Heart left ventricle (tissue), 16 donors: Measurements from ENCODE around the gene PACRG. TPM values are rescaled to one million over a fixed set of nuclear protein-coding genes. Genes with fewer than 3 reads are reported as not detected.
A peak's percentile ranks its signal among the peaks of the same experiment; 100 is the strongest.

Experiments used
- ATAC-seq, 4 donors: fragments of 200-7000 bp; cut with Tn5 transposase; one replicate each; pipeline ENCODE4 v1.9.1; 2020 to 2022; ENCODE audit warnings: moderate library complexity in 4 of 4, mild to moderate bottlenecking in 3 of 4, moderate number of reproducible peaks in 1 of 4
- DNase-seq, 5 donors: peaks; one replicate each; pipeline ENCODE4 v3.0.0-alpha.2; 2020
- H3K27ac ChIP-seq, 12 donors: fragments of 200-600 bp; sonication (generic) in 4 of 12; one replicate each; pipeline versions ENCODE4 v1.5.0 to v1.8.0; 2016 to 2022; ENCODE audit warnings: mild to moderate bottlenecking in 2 of 12
- H3K27me3 ChIP-seq, 9 donors: fragments of 200-600 bp; sonication (generic) in 2 of 9; one replicate each; pipeline versions ENCODE4 v1.5.1 to v1.8.0; 2016 to 2022; ENCODE audit warnings: mild to moderate bottlenecking in 3 of 9
- H3K36me3 ChIP-seq, 9 donors: fragments of 200-600 bp; sonication (generic) in 2 of 9; one replicate each; pipeline versions ENCODE4 v1.5.0 to v1.8.0; 2018 to 2022; ENCODE audit warnings: mild to moderate bottlenecking in 2 of 9
- H3K4me1 ChIP-seq, 12 donors: fragments of 200-600 bp; sonication (generic) in 4 of 12; one replicate each; pipeline versions ENCODE4 v1.5.0 to v1.8.0; 2016 to 2022; ENCODE audit warnings: mild to moderate bottlenecking in 3 of 12
- H3K4me3 ChIP-seq, 12 donors: fragments of 200-600 bp; sonication (generic) in 4 of 12; one replicate each; pipeline versions ENCODE4 v1.5.0 to v1.8.0; 2017 to 2022; ENCODE audit warnings: mild to moderate bottlenecking in 9 of 12, moderate library complexity in 4 of 12
- H3K9me3 ChIP-seq, 12 donors: fragments of 200-600 bp; sonication (generic) in 4 of 12; one replicate each; pipeline versions ENCODE4 v1.5.0 to v1.8.0; 2016 to 2022; ENCODE audit warnings: mild to moderate bottlenecking in 1 of 12
- POLR2A ChIP-seq, 2 donors: fragments of 450-650 bp; IDR thresholded peaks; one replicate each; pipeline ENCODE4 v1.6.1; 2017; ENCODE audit warnings: antibody characterized with exemption in 2 of 2, mild to moderate bottlenecking in 2 of 2, moderate library complexity in 2 of 2
- WGBS, 4 donors: extraction: QIAGEN DNeasy Blood & Tissue Kit in 2 of 4; methylation state at CpG; one replicate each; pipeline versions ENCODE4 v1.1.5 to v1.1.7; 2013 to 2018; 5-methylcytosine and 5-hydroxymethylcytosine counted together
- intact Hi-C, 10 donors: fragments of 100-400 bp; cut with DNase I; formaldehyde crosslinking; loops; one replicate each; pipeline versions ENCODE4 v1.11.1 to v1.14.2; 2022
- polyA plus RNA-seq, 2 donors: library from polyadenylated mRNA; stranded (reverse); fragments of 200-250 nt; gene quantifications; one replicate each; pipeline ENCODE4 v1.2.3, GENCODE V29; 2013
- total RNA-seq, 9 donors: library from RNA; depleted of rRNA in 2 of 9; stranded (reverse); fragments of >200 nt in 2 of 9; fragmentation: NEBNext Ultra II Directional in 3 of 9; extraction: Animal tissue kit (Norgen Biotek cat#: 25700) in 3 of 9; gene quantifications; one replicate each; pipeline versions ENCODE4 v1.1.0 to v1.2.4, GENCODE V29; 2016 to 2023
- TF ChIP-seq, protein P1 (sequence below), 12 donors: fragments of 200-600 bp; sonication (generic) in 4 of 12; IDR thresholded peaks; one replicate each; pipeline versions ENCODE4 v1.5.0 to v1.8.0; 2018 to 2022; ENCODE audit warnings: antibody characterized with exemption in 12 of 12, mild to moderate bottlenecking in 5 of 12
- donor health status: ischemic (EF 13 %, LVEDD 7.1; RV severe dilation, severe dysfunction).
- donor health status: healthy with polysubstance abuse.
- donor health status: DM: no; HTN: yes; CAD: no.
- donor health status: DM: no; HTN: no; CAD: no.
- donor health status: ischemic (EF 25% LVEDD 6.9; RV normal size, moderate dysfunction).
- donor health status: ischemic (EF 25% LVEDD 5.7; RV mildly dilated, moderate dysfunction).
- donor health status: healthy.
- donor health status: DM: yes; HTN: yes; CAD: no.
- donor health status: ischemic (EF 35%, LVEDD 5.7; RV mildly dilated, moderate dysfunction).
- donor health status: nonischemic (EF 11% LVEDD 7.7; RV severe dilation, severe dysfunction).
- donor health status: DM: yes; HTN: yes; CAD: no.
- donor health status: PGD.
- donor health status: ischemic (EF 29% LVEDD 5.4; RV normal size, mild dysfunction).
- donor health status: nonischemic (EF 23%, LVEDD 6.1; RV moderate dilation, normal function).

PACRG gene
- total and polyA plus RNA-seq, 11 donors = 2.0 to 83.3 (median 11.8) TPM

DNA sequence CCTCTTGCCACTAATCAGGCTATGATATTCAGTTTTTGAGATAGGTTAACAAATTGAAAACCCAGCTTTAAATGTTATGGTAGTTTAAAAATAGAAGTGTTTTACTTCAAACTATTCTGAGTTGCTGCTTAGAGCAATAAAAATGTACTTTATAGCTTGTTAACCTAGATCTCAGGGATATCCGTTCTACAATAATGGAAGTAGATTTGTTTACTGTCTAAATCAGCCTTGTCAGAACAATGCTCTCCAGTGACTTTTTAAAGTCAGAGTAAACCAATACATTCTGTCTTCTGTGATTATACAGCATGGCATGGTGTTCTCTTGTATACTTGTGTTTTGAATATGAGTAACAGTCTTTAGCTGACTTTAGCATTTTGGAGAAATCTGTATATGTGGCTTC is 161.5 kb downstream of the PACRG start:
- Histone ChIP-seq H3K4me1 (peaks cover 0 to 10% (median 0%) of the 10 kb centered on the region in 12 donors), H3K27ac (no peak overlapping the region), H3K9me3 (no peaks in the 10 kb centered on the region), H3K27me3 (no peaks in the 10 kb centered on the region), H3K36me3 (no peaks in the 10 kb centered on the region), H3K4me3 (no peak overlapping the region)
- no peak for TF ChIP-seq POLR2A (IDR thresholded peaks at IDR 0.05)
- TF ChIP-seq, protein P1, sequence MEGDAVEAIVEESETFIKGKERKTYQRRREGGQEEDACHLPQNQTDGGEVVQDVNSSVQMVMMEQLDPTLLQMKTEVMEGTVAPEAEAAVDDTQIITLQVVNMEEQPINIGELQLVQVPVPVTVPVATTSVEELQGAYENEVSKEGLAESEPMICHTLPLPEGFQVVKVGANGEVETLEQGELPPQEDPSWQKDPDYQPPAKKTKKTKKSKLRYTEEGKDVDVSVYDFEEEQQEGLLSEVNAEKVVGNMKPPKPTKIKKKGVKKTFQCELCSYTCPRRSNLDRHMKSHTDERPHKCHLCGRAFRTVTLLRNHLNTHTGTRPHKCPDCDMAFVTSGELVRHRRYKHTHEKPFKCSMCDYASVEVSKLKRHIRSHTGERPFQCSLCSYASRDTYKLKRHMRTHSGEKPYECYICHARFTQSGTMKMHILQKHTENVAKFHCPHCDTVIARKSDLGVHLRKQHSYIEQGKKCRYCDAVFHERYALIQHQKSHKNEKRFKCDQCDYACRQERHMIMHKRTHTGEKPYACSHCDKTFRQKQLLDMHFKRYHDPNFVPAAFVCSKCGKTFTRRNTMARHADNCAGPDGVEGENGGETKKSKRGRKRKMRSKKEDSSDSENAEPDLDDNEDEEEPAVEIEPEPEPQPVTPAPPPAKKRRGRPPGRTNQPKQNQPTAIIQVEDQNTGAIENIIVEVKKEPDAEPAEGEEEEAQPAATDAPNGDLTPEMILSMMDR (IDR thresholded peaks at IDR 0.05) = no peak
- no peak for ATAC-seq
- DNase-seq = no peak
- 38 to 62% (median 57%) methylated on average over 1 of the region's 1 CpG for WGBS, 4 donors
- intact Hi-C loops = no loop called here

DNA sequence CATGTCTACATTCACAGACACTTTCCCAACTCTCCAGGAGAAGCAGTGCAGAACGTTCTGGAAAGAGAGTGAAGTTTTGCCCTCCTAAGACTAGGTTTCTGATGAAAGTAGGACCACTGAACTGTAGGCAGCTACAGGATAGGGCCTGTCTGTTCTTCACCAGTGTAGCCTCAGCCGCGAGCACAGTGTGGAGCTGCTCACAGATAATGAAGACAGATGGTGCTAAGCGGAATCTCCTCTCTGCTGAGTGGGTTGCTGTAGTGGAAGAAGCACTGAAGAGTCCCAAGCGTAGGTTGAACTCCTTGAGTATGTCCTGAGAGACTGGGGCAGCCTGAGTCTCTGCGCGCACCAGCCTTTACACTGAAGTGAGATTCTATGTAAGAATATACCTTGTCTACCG is 170.2 kb downstream of the PACRG start:
- ATAC-seq (no peak), DNase-seq (no peak)
- Histone ChIP-seq H3K27me3 (no peaks in the 10 kb centered on the region), H3K27ac (no peak overlapping the region), H3K4me3 (no peak overlapping the region), H3K9me3 (no peaks in the 10 kb centered on the region), H3K36me3 (no peaks in the 10 kb centered on the region), H3K4me1 (no peaks in the 10 kb centered on the region)
- 87 to 91% (median 89%) methylated on average over 8 of the region's 8 CpGs for WGBS, 4 donors
- TF ChIP-seq POLR2A (IDR thresholded peaks at IDR 0.05) = no peak
- TF ChIP-seq, protein P1 (IDR thresholded peaks at IDR 0.05) = no peak
- intact Hi-C loops = no loop called here

DNA sequence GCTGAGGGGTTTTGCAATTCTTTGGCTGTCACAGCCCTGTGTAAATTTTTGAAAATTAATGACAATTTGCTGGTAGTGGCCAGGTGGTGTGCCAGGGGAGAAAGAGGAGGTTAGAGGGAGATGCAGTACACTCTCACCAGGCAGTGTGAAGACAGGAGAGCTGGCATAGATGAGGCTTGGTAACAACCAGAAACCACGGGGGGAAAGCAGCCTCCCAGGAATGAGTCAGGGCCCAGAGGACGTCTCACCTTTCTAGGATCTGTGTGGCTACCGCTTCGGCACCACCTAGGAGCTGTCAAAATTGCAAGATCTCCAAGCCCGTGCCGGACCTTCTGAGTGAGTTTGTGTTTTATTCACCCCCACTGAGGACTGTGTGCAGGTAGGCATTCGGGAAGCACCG is 171.4 kb downstream of the PACRG start:
- ATAC-seq = peak; percentile 55 to 84 (median 62)
- WGBS, 4 donors = 62 to 77% (median 66%) methylated on average over 6 to 8 of the region's 8 CpGs
- Histone ChIP-seq H3K36me3 (no peaks in the 10 kb centered on the region), H3K9me3 (no peaks in the 10 kb centered on the region), H3K27ac (no peak overlapping the region), H3K27me3 (no peaks in the 10 kb centered on the region), H3K4me3 (no peak overlapping the region), H3K4me1 (no peaks in the 10 kb centered on the region)
- intact Hi-C loops = no loop called here
- no peak for DNase-seq
- TF ChIP-seq POLR2A (IDR thresholded peaks at IDR 0.05) = no peak
- TF ChIP-seq, protein P1 (IDR thresholded peaks at IDR 0.05) = peak in 2 of 12 donors; percentile 9 to 14

DNA sequence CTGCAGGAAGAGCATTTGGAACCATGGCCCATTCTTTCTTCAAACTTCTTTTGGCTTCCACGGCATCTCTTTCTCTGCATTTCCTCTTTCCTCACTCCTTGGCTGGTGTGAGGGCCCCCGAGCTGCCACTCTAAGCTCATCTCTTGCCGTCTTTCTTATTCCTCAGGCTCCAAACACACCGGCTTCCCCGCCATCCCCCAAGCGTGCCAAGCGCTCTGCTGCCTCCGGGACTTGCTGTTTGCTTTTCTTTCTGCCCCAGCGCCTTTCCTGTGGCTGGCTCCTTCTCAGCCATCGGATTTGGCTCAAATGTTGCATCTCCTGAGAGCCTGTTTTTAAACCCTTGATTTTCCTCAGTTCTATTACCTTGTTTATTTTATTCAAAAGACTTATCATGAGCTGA is 172.7 kb downstream of the PACRG start:
- intact Hi-C loops = no loop called here
- 90 to 93% (median 91%) methylated on average over 10 of the region's 10 CpGs for WGBS, 4 donors
- DNase-seq = no peak
- TF ChIP-seq POLR2A (IDR thresholded peaks at IDR 0.05) = no peak
- TF ChIP-seq, protein P1 (IDR thresholded peaks at IDR 0.05) = no peak
- no peak overlapping the region for H3K4me3 ChIP-seq
- no peaks in the 10 kb centered on the region for H3K36me3 ChIP-seq
- no peaks in the 10 kb centered on the region for H3K9me3 ChIP-seq
- no peak overlapping the region for H3K27ac ChIP-seq
- ATAC-seq = no peak
- no peaks in the 10 kb centered on the region for H3K4me1 ChIP-seq
- H3K27me3 ChIP-seq = no peaks in the 10 kb centered on the region
